Astrocyte (in vitro differentiated cells and primary cell): ENCODE measurements around the gene DLD. TPM values are rescaled to one million over a fixed set of nuclear protein-coding genes. Genes with fewer than 3 reads are reported as not detected.

Experiments used
- DNase-seq: peaks from one replicate; pipeline ENCODE4 v3.0.0-alpha.2; 2010; ENCODE audit warnings: low read depth
- FAIRE-seq: peaks from 2 replicates; lab custom pipeline; 2011; peaks lifted over from hg19 to GRCh38; lab: Jason Lieb, UNC
- H2AFZ ChIP-seq: 2 replicates; pipeline ENCODE4 v1.6.0; 2012; ENCODE audit warnings: low read depth, low read length, inconsistent platforms
- H3K27ac ChIP-seq: 2 replicates; pipeline ENCODE4 v1.5.1; 2011; ENCODE audit warnings: low read depth, low read length, inconsistent platforms
- H3K27me3 ChIP-seq: 2 replicates; pipeline ENCODE4 v1.6.0; 2011; ENCODE audit warnings: low read length, inconsistent platforms; ENCODE audit not compliant: insufficient read depth
- H3K36me3 ChIP-seq: 2 replicates; pipeline ENCODE4 v1.5.1; 2011; ENCODE audit warnings: low read length, inconsistent platforms; ENCODE audit not compliant: insufficient read depth
- H3K4me1 ChIP-seq: 2 replicates; pipeline ENCODE4 v1.5.1; 2011; ENCODE audit warnings: low read length, inconsistent platforms; ENCODE audit not compliant: insufficient read depth
- H3K4me2 ChIP-seq: 2 replicates; pipeline ENCODE4 v1.6.0; 2012; ENCODE audit warnings: low read length, inconsistent platforms
- H3K4me3 ChIP-seq: 2 replicates; pipeline ENCODE4 v1.5.1; 2011; ENCODE audit warnings: low read depth, mild to moderate bottlenecking, low read length, inconsistent platforms; ENCODE audit not compliant: insufficient read depth
- H3K79me2 ChIP-seq: 2 replicates; pipeline ENCODE4 v1.6.0; 2012; ENCODE audit warnings: mild to moderate bottlenecking, low read length, inconsistent platforms; ENCODE audit not compliant: insufficient read depth
- H3K9ac ChIP-seq: 2 replicates; pipeline ENCODE4 v1.6.0; 2012; ENCODE audit warnings: mild to moderate bottlenecking, low read length, inconsistent platforms
- H3K9me3 ChIP-seq: 2 replicates; pipeline ENCODE4 v1.5.1; 2012; ENCODE audit warnings: low read depth, mild to moderate bottlenecking, low read length, inconsistent platforms; ENCODE audit not compliant: insufficient read depth
- H4K20me1 ChIP-seq: 2 replicates; pipeline ENCODE4 v1.6.0; 2012; ENCODE audit warnings: low read length, inconsistent platforms; ENCODE audit not compliant: insufficient read depth
- H3K27ac Mint-ChIP-seq: one replicate; pipeline ENCODE4 v1.8.0; 2021; ENCODE audit warnings: mild to moderate bottlenecking, mixed read lengths; ENCODE audit not compliant: unreplicated experiment
- H3K27me3 Mint-ChIP-seq: one replicate; pipeline ENCODE4 v1.8.0; 2021; ENCODE audit warnings: low read depth, mixed read lengths; ENCODE audit not compliant: unreplicated experiment
- H3K36me3 Mint-ChIP-seq: one replicate; pipeline ENCODE4 v1.8.0; 2021; ENCODE audit warnings: low read depth, mixed read lengths; ENCODE audit not compliant: unreplicated experiment
- H3K4me1 Mint-ChIP-seq: one replicate; pipeline ENCODE4 v1.8.0; 2021; ENCODE audit warnings: low read depth, mixed read lengths; ENCODE audit not compliant: unreplicated experiment
- H3K4me3 Mint-ChIP-seq: one replicate; pipeline ENCODE4 v1.8.0; 2021; ENCODE audit warnings: mild to moderate bottlenecking, moderate library complexity, mixed read lengths; ENCODE audit not compliant: unreplicated experiment
- H3K9me3 Mint-ChIP-seq: one replicate; pipeline ENCODE4 v1.8.0; 2021; ENCODE audit warnings: mild to moderate bottlenecking, mixed read lengths; ENCODE audit not compliant: unreplicated experiment
- EZH2 ChIP-seq: IDR thresholded peaks from 2 replicates; pipeline ENCODE4 v1.6.1; 2012; ENCODE audit warnings: mild to moderate bottlenecking, low read length, inconsistent platforms; ENCODE audit not compliant: insufficient read depth
- total RNA-seq: library from RNA; stranded (reverse); gene quantifications from 2 replicates; pipeline ENCODE4 v1.2.1, GENCODE V29; 2021
- TF ChIP-seq, protein P1 (sequence below): IDR thresholded peaks from 2 replicates; pipeline ENCODE4 v1.5.1; 2011; ENCODE audit warnings: low read depth, mild to moderate bottlenecking, inconsistent platforms, low read length, moderate library complexity; ENCODE audit not compliant: insufficient read depth

Gene DLD
- total RNA-seq, 1 donor from 2014 or later: 73.1 TPM

DNA sequence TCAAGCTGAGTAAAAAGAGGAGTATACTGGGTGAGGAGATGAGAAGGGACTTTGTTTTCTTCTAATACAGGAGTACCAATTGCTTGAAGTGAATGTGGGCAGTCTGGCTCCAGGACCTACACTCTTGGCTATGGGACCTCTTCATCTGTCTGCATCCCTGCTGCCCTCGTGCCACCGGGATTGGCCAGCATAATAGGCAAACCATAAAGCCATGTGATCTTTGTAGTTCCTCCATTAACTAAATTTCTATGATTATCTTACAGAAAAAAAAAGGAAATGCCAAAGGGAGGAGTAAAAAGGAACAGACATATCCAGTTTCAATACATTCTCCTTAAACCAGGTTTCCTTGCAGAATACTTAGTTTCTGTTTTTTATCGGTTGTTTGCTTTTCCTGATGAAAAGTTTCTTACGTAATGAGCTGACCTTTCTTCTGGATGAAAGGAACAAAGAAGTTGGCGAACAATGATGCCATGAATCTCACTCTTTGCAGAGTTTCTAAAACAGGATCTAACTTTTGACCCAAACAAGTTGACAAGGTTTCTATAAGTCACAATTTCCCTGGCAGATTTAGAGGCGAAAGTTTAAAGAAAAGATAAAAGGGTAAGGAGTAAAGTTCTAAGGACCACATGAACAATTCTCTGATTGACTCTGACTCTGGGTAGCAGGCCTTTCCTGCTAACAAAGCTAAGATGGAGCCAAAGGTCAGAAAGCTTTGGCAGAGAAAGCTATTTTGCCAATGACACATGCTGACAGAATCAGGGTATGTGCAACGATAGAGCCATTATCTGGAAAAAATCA lies 57.9 kb downstream of the DLD start:
- H3K4me1 Mint-ChIP-seq: peaks cover 59% of the 10 kb centered on the region
- no peak overlapping the region for H2AFZ ChIP-seq
- peaks cover 73% of the 10 kb centered on the region for H3K36me3 ChIP-seq
- no peaks in the 10 kb centered on the region for H3K9me3 ChIP-seq
- peaks cover 62% of the 10 kb centered on the region for H3K36me3 Mint-ChIP-seq
- no peaks in the 10 kb centered on the region for H3K27me3 ChIP-seq
- no peak overlapping the region for H3K4me3 ChIP-seq
- peaks cover 86% of the 10 kb centered on the region for H3K4me1 ChIP-seq
- H3K4me3 Mint-ChIP-seq: no peak overlapping the region
- TF ChIP-seq, protein P1, sequence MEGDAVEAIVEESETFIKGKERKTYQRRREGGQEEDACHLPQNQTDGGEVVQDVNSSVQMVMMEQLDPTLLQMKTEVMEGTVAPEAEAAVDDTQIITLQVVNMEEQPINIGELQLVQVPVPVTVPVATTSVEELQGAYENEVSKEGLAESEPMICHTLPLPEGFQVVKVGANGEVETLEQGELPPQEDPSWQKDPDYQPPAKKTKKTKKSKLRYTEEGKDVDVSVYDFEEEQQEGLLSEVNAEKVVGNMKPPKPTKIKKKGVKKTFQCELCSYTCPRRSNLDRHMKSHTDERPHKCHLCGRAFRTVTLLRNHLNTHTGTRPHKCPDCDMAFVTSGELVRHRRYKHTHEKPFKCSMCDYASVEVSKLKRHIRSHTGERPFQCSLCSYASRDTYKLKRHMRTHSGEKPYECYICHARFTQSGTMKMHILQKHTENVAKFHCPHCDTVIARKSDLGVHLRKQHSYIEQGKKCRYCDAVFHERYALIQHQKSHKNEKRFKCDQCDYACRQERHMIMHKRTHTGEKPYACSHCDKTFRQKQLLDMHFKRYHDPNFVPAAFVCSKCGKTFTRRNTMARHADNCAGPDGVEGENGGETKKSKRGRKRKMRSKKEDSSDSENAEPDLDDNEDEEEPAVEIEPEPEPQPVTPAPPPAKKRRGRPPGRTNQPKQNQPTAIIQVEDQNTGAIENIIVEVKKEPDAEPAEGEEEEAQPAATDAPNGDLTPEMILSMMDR: no peak
- TF ChIP-seq EZH2: no peak
- peaks cover 24% of the 10 kb centered on the region for H3K79me2 ChIP-seq
- H3K27ac ChIP-seq: peak overlapping the region; percentile 80
- peaks cover 40% of the 10 kb centered on the region for H4K20me1 ChIP-seq
- FAIRE-seq: peak; percentile 79
- H3K9ac ChIP-seq: peak overlapping the region; percentile 43
- H3K27me3 Mint-ChIP-seq: no peaks in the 10 kb centered on the region
- H3K4me2 ChIP-seq: peak overlapping the region; percentile 60
- H3K27ac Mint-ChIP-seq: no peak overlapping the region
- H3K9me3 Mint-ChIP-seq: no peaks in the 10 kb centered on the region
- peak; percentile 89 for DNase-seq

DNA sequence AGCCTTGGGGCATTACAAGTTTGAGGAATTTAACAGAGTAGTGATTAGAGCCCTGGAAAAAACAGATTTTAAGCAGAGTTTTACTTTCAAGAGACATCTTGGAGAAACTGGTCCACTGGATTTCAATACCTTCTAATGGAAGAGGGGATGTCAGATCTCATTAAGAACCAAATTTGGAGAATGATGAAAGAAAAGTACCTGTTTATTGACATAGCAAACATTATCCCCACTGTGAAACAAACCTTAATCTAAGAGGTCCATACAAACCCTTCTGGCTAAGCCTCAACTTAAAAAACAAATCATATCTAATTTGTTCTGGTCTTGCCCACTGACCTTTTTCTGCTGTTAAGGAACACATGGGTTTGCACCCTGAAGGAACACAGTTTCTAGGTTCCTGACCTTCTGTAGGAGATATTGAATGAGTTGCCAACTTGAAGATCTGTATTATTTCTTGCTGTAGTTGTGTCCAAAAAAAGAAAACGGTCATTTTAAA lies 58.5 kb downstream of the DLD start:
- no peak for DNase-seq
- H3K79me2 ChIP-seq: peaks cover 18% of the 10 kb centered on the region
- H3K36me3 Mint-ChIP-seq: peaks cover 57% of the 10 kb centered on the region
- H3K9ac ChIP-seq: peak overlapping the region; percentile 43
- no peaks in the 10 kb centered on the region for H3K9me3 Mint-ChIP-seq
- H3K4me3 ChIP-seq: no peak overlapping the region
- no peak overlapping the region for H2AFZ ChIP-seq
- H3K4me1 Mint-ChIP-seq: peaks cover 59% of the 10 kb centered on the region
- H3K4me2 ChIP-seq: peak overlapping the region; percentile 60
- peaks cover 89% of the 10 kb centered on the region for H3K4me1 ChIP-seq
- peaks cover 40% of the 10 kb centered on the region for H4K20me1 ChIP-seq
- no peaks in the 10 kb centered on the region for H3K9me3 ChIP-seq
- H3K27ac ChIP-seq: peak overlapping the region; percentile 80
- no peak for FAIRE-seq
- H3K36me3 ChIP-seq: peaks cover 69% of the 10 kb centered on the region
- H3K27me3 Mint-ChIP-seq: no peaks in the 10 kb centered on the region
- TF ChIP-seq, protein P1: no peak
- TF ChIP-seq EZH2: no peak
- peak overlapping the region; percentile 20 for H3K27ac Mint-ChIP-seq
- no peak overlapping the region for H3K4me3 Mint-ChIP-seq
- no peaks in the 10 kb centered on the region for H3K27me3 ChIP-seq
